ENCODE data around the gene LRRC49. TPM values are rescaled to one million over a fixed set of nuclear protein-coding genes. Genes with fewer than 3 reads are reported as not detected.

Gene LRRC49
- total RNA-seq, 1 donor from 2014 or later = 23.6 TPM

GRCh38 chr15:70947351-70948335 lies 55.0 kb downstream of the LRRC49 start:
- Mint-ChIP-seq H3K4me1 (ENCODE audit: low read depth) (no peaks in the 10 kb centered on the region), H3K4me3 (ENCODE audit: low read depth) (no peak overlapping the region), H3K9me3 (ENCODE audit: low read depth) (peaks cover 15% of the 10 kb centered on the region), H3K27me3 (no peaks in the 10 kb centered on the region), H3K36me3 (ENCODE audit: insufficient read depth) (peaks cover 3% of the 10 kb centered on the region), H3K27ac (no peak overlapping the region)
- DNase-seq (ENCODE audit: low spot score, unreplicated experiment) = no peak
- TF ChIP-seq CTCF (IDR thresholded peaks at IDR 0.05; ENCODE audit: unreplicated experiment) = no peak

DNA sequence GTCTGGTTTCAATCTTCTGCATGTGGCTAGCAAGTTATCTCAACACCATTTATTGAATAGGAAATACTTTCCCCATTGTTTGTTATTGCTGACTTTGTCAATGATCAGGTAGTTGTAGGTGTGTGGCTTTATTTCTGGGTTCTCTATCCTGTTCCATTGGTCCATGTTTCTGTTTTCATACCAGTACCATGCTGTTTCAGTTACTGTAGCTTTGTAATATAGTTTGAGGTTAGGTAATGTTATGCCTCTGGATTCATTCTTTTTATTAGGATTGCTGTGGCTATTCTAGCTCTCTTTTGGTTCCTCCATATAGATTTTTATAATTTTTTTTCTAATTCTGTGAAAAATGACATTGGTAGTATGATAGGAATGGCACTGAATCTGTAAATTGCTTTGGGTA lies 58.3 kb downstream of the LRRC49 start:
- Mint-ChIP-seq H3K27me3 (no peaks in the 10 kb centered on the region), H3K27ac (no peak overlapping the region), H3K9me3 (ENCODE audit: low read depth) (peaks cover 15% of the 10 kb centered on the region), H3K4me1 (ENCODE audit: low read depth) (no peaks in the 10 kb centered on the region), H3K4me3 (ENCODE audit: low read depth) (no peak overlapping the region), H3K36me3 (ENCODE audit: insufficient read depth) (peaks cover 3% of the 10 kb centered on the region)
- no peak for DNase-seq (ENCODE audit: low spot score, unreplicated experiment)
- TF ChIP-seq CTCF (IDR thresholded peaks at IDR 0.05; ENCODE audit: unreplicated experiment) = no peak

DNA sequence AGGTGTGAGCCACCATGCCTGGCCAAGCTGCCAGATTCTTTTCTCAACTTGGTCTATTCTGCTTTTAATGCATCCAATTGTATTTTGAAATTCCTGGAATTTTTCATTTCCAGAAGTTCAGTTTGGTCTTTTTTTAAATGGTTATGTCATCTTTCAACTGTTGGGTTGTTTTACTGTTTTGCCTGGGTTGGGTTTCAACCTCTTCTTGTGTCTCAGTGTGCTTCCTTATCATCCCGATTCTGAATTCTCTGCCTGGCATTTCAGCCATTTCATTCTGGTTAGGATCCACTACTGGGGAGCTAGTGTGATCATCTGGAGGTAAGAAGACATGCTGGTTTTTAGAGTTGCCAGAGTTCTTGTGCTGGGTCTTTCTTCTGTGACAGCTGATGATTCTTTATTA lies 61.5 kb downstream of the LRRC49 start:
- Mint-ChIP-seq H3K27me3 (no peaks in the 10 kb centered on the region), H3K4me1 (ENCODE audit: low read depth) (no peaks in the 10 kb centered on the region), H3K9me3 (ENCODE audit: low read depth) (peaks cover 15% of the 10 kb centered on the region), H3K27ac (no peak overlapping the region), H3K4me3 (ENCODE audit: low read depth) (no peak overlapping the region), H3K36me3 (ENCODE audit: insufficient read depth) (peaks cover 3% of the 10 kb centered on the region)
- no peak for DNase-seq (ENCODE audit: low spot score, unreplicated experiment)
- no peak for TF ChIP-seq CTCF (IDR thresholded peaks at IDR 0.05; ENCODE audit: unreplicated experiment)

DNA sequence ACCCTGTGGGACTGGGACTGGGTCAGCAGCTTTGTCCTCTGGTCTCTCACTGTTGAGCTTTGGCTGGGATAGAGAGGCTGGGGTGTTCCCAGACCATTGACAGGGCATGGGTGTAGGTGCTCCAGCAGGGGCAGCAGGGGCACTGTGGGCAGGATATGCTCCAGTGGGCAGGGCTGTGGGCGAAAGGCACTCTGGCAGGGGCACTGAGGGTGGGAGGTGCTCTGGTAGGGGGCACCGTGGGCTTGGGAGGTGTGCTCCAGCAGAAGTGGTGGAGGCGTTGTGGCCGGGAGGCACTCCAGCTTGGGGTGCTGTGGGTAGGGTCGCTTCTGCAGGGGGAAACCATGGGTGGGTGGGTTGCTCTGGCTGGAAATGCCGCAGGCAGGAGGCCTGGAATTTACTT lies 62.1 kb downstream of the LRRC49 start:
- Mint-ChIP-seq H3K27ac (no peak overlapping the region), H3K4me3 (ENCODE audit: low read depth) (no peak overlapping the region), H3K4me1 (ENCODE audit: low read depth) (no peaks in the 10 kb centered on the region), H3K27me3 (no peaks in the 10 kb centered on the region), H3K36me3 (ENCODE audit: insufficient read depth) (peaks cover 3% of the 10 kb centered on the region), H3K9me3 (ENCODE audit: low read depth) (peaks cover 15% of the 10 kb centered on the region)
- TF ChIP-seq CTCF (IDR thresholded peaks at IDR 0.05; ENCODE audit: unreplicated experiment) = no peak
- DNase-seq (ENCODE audit: low spot score, unreplicated experiment) = no peak

DNA sequence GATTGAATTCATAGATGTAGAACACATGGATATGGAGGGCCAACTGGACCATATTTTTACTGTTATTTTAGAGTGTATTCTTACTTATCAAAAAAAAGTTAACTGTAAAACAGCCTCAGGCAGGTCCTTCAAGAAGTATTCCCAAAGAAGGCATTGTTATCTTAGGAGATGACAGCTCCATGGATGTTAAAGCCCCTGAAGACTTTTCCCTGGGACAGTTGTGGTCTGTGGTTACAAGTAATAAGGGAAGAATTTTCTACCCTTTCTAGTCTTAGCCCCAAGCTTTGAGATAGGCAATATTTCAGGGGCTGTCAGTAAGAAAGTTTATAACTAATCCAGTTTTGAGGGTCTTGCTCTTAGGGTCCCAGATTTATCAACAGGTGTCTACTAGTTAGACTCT lies 62.5 kb downstream of the LRRC49 start:
- no peaks in the 10 kb centered on the region for H3K27me3 Mint-ChIP-seq
- no peak overlapping the region for H3K4me3 Mint-ChIP-seq (ENCODE audit: low read depth)
- H3K9me3 Mint-ChIP-seq (ENCODE audit: low read depth) = peaks cover 14% of the 10 kb centered on the region
- no peak overlapping the region for H3K27ac Mint-ChIP-seq
- no peaks in the 10 kb centered on the region for H3K4me1 Mint-ChIP-seq (ENCODE audit: low read depth)
- no peak for DNase-seq (ENCODE audit: low spot score, unreplicated experiment)
- TF ChIP-seq CTCF (IDR thresholded peaks at IDR 0.05; ENCODE audit: unreplicated experiment) = no peak
- peaks cover 3% of the 10 kb centered on the region for H3K36me3 Mint-ChIP-seq (ENCODE audit: insufficient read depth)

All from progenitor cell of endocrine pancreas (in vitro differentiated cells).